Stimulated activated naive CD4-positive, alpha-beta T cell treated with Interleukin-2 at 50 U/mL for 16 hours (primary cell): ENCODE data around the gene UBE3C.
"Not testable (repeated sequence)": the region's sequence is repeated elsewhere in the genome, so short reads cannot be mapped to it uniquely, and the experiment has no call there.

ENCODE experiments used
- DNase-seq: peaks from one replicate; lab custom pipeline; 2025; lab: John Stamatoyannopoulos, UW

UBE3C gene

DNA sequence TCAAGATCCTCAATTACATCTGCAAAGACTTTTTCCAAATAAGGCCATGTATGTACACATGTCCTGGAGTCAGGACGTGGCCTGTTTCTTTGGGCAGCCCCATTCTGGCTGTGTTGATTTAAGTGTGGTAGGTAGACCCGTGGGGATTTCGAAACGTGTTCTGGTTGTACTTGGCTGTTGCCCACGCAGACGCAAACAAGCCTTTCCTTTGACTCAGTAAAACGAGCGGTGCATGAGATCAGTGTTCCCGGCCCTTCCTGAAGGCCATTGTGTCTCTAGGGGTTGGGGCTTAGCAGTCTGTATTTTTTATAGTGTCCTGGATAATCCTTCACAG is 133.2 kb downstream of the UBE3C start:
- DNase-seq: no peak

DNA sequence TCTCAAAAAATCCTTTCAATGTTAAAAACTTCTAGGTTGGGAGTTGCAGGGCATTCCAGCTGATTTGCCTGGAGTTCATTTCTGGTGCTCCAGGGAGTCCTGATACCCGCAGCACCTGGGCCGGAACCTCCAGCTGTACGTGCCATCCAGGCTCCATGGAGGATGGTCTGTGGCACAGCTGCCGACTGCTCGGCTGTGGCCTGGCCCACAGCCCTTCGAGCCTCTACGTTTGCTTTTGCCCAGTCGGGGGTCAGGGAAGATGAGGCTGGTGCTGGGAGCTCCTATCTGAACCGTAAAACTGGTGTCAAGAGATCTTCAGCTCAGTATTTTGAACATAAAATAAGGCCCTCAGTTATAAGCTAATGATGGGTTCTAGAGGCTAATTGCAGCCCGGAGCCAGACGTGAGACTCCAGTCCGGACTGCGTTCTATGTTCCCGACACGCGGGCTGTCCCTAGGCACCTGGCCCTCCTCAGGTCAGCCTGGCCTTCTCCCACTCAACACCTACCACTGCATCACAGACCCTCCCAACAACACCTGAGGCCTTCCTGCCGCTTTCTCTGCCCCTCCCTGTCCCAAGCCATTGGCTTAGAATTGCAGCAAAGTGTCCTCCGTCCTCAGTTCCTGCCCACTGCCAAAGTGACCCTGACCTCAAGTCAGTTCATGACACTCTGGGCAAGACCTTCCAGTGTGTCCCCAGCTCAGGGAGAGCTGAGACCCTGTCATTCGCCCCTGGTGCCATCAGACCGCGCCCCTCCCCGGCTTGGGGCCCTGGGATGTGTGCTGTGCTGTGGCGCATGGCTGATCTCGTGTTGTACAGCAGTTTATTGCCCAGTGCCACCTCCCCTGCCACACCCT is 133.9 kb downstream of the UBE3C start:
- DNase-seq: no peak

DNA sequence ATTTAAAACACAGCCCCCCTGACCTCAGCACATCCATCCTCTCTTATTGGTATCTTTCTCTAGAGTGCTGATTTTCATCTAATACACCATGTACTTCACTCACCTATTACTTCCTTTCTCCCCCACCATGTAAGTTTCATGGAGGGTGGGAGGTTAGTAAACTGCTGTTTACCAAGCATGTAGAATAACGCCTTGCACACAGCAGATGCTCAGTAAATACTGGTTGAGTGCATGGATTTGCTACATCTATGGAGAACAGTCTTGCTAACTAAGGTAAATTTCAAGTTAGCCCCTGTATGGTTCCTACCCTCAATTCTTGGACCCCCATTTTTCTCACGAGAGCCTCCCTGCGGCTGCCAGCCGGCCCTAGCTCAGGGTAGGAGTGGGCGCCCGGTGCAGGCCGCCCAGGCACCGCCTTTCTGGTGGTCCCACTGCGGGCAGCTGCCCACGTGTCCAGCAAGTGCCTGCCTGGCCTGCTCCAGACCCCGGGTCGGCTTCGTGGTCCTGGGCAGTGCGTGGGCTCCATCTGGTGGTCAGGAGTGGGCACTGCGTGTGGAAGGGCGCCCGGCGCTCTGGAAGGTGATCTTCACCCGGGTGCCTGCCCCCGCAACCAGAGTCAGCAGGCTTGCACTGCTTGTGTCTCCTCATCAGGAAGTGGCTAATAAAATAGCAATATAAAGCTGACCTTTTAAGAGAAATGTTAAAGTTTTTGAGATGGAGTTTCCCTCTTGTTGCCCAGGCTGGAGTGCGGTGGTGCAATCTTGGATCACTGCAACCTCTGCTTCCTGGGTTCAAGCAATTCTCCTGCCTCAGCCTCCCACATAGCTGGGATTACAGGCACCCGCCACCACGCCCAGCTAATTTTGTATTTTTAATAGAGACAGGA is 134.7 kb downstream of the UBE3C start:
- peak; percentile 53 for DNase-seq

DNA sequence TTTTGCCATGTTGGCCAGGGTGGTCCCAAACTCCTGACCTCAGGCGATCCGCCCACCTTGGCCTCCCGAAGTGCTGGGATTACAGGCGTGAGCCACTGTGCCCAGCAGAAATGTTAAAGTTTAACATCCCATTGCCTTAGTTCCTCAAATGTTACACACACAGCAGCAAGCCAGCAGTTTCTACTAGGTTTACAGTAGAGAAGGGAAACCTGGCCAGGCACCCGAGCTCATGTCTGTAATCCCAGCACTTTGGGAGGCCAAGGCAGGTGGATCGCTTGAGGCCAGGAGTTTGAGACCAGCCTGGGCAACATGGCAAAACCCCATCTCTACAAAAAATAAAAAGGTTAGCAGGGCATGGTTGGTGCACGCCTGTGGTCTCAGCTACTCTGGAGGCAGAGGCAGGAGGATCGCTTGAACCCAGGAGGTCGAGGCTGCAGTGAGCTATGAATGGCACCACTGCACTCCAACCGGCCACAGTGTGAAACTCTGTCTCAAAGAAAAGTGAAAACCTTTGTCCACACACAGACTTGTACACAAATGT is 135.4 kb downstream of the UBE3C start:
- not testable (repeated sequence) for DNase-seq

DNA sequence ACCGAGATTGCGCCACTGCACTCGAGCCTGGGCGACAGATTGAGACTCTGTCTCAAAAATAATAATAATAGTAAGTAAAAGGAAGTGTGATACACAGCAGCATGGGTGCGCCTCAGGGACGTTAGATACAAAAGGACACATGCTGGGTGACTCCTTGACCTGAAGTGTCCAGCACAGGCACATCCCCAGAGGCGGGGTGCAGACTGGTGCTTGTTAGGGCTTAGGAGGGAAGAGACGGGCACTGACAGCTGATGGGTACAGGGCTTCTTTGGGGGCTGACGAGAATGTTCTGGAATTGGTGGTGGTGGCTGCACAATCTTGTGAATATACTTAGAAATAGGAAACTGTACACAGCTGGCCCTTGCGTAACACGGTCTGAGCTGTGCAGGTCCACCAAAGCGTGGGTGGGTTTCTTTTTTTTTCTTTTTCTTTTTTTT is 136.3 kb downstream of the UBE3C start:
- no peak for DNase-seq

DNA sequence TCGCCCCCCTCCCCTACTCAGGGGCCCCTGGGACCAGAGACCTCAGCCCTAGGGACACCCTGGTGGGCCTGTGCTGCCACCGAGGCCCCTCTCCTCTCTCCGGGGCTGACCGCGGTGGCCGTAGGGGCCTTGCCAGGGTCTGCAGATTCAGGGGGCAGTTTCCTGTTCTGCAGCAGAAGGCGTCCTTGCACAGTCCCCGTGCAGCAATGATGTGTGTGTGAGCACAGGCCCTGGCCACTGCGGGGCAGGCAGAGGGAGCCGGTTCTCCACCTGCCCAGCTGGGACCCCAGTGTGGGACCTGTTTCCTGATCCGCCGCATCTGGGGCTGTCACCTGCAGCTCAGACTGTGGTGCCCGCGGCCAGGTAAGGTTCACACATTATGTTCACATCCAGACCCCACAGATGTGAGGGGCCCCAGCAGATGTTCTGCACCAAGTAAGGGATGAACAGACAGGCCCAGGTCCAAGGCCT is 137.4 kb downstream of the UBE3C start:
- DNase-seq: no peak

DNA sequence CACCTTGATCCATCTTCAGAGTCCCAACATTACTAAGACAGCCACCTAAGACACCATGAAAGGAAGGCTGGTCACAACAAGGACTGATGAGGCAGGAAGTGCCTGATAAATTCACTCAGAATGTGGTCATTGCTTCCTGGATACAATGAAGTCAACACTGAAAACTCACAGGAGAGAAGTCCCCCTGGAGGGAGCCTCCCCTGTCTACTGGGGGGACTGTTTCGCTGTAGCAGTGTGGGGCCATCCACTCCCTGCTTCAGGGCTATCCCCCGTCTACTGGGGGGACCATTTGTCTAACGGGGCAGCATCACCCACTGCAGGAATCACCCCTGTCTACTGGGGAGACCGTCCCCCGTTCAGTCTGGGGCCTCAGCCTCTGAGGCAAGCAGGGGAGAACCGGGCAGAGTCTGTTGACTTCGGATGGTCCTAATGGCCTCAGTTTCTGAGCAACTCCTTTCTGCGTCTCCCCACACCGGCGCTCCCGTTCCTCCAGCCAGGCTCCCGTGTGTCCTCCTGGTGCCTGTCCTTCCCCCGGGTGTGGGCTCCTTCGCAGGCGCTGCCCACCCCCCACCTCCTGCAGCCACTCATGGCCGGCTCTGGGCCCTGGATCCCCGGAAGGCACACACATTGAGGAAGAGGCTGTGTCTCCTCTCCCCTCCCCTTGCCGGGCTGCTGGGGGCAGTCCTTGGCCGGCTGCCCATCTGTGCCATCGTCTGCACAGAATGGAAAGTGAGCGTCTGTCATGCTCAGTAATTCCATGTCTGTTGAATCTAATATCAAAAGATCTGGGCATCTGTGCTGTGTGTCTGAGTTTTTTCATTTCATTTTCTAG is 138.2 kb downstream of the UBE3C start:
- no peak for DNase-seq

GRCh38 chr7:157277568-157277967 is 138.8 kb downstream of the UBE3C start:
- not testable (repeated sequence) for DNase-seq

DNA sequence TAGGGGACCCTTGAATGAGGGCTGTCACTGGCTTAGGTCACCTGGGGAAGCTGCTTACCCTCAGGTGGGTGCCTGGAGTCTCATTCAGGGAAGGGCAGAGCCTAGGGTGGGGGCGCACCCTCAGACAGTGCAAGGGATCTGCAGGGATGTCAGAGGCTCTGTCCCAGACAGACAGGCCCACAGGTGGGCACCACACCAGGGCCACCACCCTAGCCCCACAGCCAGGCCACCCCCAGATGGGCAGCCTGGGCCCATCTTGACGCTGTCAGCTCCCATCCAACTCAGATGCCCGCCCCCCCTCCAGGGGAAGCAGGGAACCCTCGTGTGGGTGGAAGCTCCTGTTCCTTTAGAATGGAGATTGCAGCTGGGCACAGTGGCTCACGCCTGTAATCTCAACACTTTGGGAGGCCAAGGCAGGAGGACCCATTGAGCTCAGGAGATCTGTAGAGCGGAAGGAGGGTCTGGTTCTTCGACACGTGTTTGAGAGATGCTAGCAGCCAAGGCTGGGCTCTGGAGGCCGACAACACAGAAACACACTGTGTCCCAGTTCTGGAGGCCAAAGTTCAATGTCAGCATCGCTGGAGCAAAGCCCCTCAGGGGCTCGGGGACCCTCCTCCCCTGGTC is 139.6 kb downstream of the UBE3C start:
- DNase-seq: no peak

DNA sequence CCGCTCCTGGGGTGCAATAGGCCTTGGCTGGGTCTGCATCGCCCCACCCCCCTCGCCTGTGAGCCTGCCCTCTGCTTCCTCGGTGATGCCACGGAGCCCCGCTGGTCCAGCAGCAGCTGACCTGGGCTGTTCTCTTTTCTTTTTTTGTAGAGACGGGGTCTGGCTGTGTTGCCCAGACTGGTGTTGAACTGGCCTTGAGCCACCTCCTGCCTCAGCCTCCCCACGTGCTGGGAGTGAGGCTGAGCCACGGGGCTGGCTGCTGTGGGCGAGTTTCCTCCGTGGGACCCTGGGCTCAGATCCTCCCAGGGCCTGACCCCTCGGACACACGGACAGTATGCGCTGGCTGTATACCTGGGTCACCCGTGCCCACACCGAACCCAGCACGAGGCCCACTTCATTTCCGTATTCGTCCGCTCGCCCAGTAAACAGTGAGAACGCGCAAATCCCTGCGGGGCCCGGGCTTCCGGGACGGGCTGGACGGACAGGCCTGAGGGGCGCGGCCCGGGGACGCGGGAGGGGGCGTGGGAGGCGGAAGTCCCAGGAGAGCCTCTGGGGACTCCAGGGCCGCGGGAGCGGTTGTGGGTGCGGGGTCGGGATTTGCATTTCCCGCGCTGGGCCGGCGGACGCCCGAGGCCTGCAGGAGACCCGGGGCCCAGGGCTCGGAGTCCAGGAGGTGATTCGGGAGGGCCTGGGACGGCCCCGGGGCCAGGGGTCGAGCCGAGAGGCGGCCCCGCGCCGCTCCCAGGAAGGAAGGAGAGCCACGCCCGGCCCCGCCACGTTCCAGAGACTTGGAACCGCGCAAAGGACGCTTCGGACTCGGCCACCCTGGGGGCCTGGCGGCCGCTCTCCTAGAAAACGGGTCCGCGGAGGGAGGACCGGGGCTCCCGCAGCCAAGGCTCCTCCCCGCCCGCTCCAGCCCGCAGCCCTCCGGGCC is 140.3 kb downstream of the UBE3C start:
- DNase-seq: no peak

DNA sequence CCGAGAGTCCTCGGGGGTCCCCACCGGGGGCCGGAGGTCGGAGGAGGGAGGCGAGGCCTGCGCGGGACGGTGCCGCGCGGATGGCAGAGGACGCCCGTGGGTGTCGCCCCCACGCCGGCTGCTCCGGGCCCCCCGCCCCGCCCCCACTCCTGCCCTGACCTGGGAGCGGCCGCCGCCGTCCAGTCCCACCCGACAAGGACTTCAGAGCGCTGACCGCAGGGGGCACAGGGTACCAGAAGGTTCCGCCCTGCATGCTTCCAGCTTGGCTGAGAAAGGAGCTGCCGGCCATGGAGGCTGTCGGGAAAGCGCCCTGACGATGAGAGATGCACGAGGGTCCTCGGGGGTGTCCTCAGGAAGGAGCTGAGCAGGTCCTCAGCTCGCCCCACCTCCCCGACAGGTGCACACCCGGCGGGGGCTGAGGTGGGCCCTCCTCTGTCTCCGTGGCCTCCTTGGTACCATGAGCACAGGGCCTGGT is 141.1 kb downstream of the UBE3C start:
- DNase-seq: no peak

DNA sequence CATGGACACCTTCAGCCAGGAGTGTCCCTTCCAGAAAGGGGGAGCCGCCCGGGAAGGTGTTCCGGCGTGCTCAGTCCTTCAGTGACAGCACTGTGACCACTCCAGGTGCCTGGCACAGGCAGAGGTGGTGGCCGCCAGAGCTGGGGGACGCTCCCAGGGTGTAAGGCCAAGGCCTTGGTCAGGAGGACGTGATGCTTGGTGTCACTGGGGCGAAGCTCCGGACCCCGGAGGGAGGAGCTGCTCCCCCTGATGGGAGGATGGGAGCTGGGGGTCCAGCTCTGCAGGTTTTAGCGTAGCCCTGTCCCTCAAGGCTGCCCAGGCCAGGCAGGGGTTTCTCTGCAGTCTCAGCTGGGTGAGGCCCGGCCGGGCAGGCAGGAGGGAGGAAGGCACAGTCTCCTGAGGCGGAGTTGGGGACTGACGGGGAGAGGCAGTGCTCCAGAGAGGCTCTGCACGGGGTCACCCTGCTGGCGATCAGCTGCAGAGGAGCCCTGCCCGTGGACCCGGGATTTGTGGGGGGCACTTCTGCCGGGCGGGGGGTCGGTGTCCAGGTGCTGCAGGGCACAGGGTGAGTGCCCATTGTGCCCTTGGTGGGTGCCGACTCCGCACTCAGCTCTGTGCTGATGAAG is 141.6 kb downstream of the UBE3C start:
- no peak for DNase-seq

DNA sequence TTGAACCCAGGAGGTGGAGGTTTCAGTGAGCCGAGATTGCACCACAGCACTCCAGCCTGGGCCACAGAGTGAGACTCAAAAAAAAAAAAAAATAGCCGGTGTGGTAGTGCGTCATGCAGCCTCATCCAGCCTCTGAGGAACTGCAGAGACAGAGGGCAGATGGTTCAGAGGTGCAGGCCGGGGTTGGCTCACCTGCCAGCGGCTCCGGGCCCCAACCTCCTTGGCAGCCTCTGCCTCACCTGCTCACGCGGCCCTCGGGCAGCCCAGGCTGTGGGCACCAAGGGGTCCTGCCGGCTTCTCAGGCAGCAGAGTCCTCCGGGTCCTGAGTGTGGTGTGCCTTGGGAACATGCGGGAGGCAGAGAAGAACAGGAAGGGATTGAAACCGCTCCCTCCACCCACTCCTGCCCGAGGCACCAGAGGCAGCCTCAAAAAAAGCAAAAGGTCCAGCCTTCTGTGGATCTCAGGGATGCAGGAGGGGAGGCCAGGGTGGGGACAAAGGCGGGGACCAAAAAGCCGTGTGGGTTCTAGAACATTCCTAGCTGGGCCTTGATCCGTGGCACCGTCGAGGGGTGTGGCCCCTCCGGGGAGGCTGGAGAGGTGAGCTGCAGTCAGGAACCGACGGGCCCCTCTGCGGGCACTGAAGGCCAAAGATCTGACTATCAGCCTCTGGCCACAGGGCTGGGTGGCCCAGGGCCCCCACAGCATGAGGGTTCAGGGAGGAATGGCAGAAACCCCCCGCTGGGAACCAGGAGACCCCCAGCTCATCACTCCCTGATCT is 142.7 kb downstream of the UBE3C start:
- no peak for DNase-seq

GRCh38 chr7:157282141-157282801 is 143.5 kb downstream of the UBE3C start:
- no peak for DNase-seq

GRCh38 chr7:157284229-157285014 is 145.7 kb downstream of the UBE3C start:
- no peak for DNase-seq

- DNase-seq: no peak
Measured at GRCh38 chr7:157291404-157292080, 152.8 kb downstream of the UBE3C start.

DNA sequence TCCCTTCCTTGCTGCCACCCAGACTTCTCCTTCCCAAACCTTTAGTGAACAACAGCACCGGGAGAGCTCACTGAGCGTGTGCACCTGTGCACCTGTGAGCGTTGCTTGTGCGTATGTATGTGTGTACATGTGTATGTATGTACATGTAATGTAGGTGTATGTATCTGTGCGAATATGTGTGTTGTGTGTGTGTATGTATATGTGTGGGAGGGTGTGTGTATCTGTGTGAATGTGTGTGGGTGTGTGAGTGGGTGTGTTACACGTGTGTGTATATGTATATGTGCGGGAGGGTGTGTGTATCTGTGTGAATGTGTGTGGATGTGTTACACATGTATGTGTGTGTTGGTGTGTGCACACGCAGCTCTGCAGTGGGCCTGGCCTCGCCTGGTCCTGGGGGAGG is 153.5 kb downstream of the UBE3C start:
- no peak for DNase-seq
